PFSK-1 (cell line): Measurements from ENCODE around the gene PID1.

Experiments
- POLR2AphosphoS5 ChIP-seq: IDR thresholded peaks from 2 replicates; pipeline ENCODE4 v1.6.1; 2012; ENCODE audit warnings: low read depth, mild to moderate bottlenecking, control low read depth, low read length, moderate library complexity
- SIN3A ChIP-seq: IDR thresholded peaks from 2 replicates; pipeline ENCODE4 v1.6.1; 2012; ENCODE audit warnings: mild to moderate bottlenecking, low read length, moderate library complexity, borderline replicate concordance; ENCODE audit not compliant: insufficient read depth
- TAF1 ChIP-seq: IDR thresholded peaks from 2 replicates; pipeline ENCODE4 v1.6.1; 2012; ENCODE audit warnings: low read length, control low read depth, borderline replicate concordance; ENCODE audit not compliant: insufficient read depth
- TF ChIP-seq, protein P1 (sequence below), 2 experiments: IDR thresholded peaks; 2 replicates each; pipeline versions ENCODE4 v1.6.1 to v1.8.0; 2011 to 2012; ENCODE audit warnings: low read depth in 2 of 2, low read length in 2 of 2, control low read depth in 1 of 2, inconsistent platforms in 1 of 2, mild to moderate bottlenecking in 1 of 2, moderate library complexity in 1 of 2; ENCODE audit not compliant: insufficient read depth in 1 of 2

GRCh38 chr2:229129738-229130371 lies 141.2 kb downstream of the PID1 start:
- TF ChIP-seq POLR2AphosphoS5 (no peak), TAF1 (no peak), SIN3A (no peak)
- TF ChIP-seq, protein P1, sequence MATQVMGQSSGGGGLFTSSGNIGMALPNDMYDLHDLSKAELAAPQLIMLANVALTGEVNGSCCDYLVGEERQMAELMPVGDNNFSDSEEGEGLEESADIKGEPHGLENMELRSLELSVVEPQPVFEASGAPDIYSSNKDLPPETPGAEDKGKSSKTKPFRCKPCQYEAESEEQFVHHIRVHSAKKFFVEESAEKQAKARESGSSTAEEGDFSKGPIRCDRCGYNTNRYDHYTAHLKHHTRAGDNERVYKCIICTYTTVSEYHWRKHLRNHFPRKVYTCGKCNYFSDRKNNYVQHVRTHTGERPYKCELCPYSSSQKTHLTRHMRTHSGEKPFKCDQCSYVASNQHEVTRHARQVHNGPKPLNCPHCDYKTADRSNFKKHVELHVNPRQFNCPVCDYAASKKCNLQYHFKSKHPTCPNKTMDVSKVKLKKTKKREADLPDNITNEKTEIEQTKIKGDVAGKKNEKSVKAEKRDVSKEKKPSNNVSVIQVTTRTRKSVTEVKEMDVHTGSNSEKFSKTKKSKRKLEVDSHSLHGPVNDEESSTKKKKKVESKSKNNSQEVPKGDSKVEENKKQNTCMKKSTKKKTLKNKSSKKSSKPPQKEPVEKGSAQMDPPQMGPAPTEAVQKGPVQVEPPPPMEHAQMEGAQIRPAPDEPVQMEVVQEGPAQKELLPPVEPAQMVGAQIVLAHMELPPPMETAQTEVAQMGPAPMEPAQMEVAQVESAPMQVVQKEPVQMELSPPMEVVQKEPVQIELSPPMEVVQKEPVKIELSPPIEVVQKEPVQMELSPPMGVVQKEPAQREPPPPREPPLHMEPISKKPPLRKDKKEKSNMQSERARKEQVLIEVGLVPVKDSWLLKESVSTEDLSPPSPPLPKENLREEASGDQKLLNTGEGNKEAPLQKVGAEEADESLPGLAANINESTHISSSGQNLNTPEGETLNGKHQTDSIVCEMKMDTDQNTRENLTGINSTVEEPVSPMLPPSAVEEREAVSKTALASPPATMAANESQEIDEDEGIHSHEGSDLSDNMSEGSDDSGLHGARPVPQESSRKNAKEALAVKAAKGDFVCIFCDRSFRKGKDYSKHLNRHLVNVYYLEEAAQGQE (IDR thresholded peaks at IDR 0.05; ENCODE audit: insufficient read depth in 1 of 2, low read depth in 2 of 2, low read length in 2 of 2): no peak
